AG20443 (cell line): Measurements from ENCODE around the gene TRIM27.
"Not testable (repeated sequence)": the region's sequence is repeated elsewhere in the genome, so short reads cannot be mapped to it uniquely, and the experiment has no call there.

Experiments used
- DNase-seq: peaks from one replicate; pipeline ENCODE4 v3.0.0; 2012; ENCODE audit warnings: low spot score, mixed read lengths

Gene TRIM27

GRCh38 chr6:28923318-28924102 is at the start of gene TRIM27:
TSS of gene TRIM27 (minus strand) at chr6:28923985. CDS start at chr6:28923632, 353 bp downstream.
- peak; percentile 95 for DNase-seq

GRCh38 chr6:28970056-28970455 is 46.3 kb upstream of the TRIM27 start:
- not testable (repeated sequence) for DNase-seq

GRCh38 chr6:28969129-28969528 is 45.3 kb upstream of the TRIM27 start:
- DNase-seq, result no peak

- DNase-seq, result no peak
Observed at GRCh38 chr6:28968476-28968875, 44.7 kb upstream of the TRIM27 start.

GRCh38 chr6:28965706-28966105 is 41.9 kb upstream of the TRIM27 start:
- DNase-seq, result no peak

- DNase-seq, result no peak
Observed at GRCh38 chr6:28960846-28961500, 37.2 kb upstream of the TRIM27 start.

- not testable (repeated sequence) for DNase-seq
Observed at GRCh38 chr6:28958561-28959243, 34.9 kb upstream of the TRIM27 start.

GRCh38 chr6:28957795-28958314 is 34.1 kb upstream of the TRIM27 start:
- not testable (repeated sequence) for DNase-seq

GRCh38 chr6:28956331-28956730 is 32.5 kb upstream of the TRIM27 start:
- DNase-seq, result no peak

- peak; percentile 20 for DNase-seq
Observed at GRCh38 chr6:28953585-28954258, 29.9 kb upstream of the TRIM27 start.

GRCh38 chr6:28953039-28953584 is 29.3 kb upstream of the TRIM27 start:
- DNase-seq, result peak; percentile 61

GRCh38 chr6:28949656-28950195 is 25.9 kb upstream of the TRIM27 start:
- not testable (repeated sequence) for DNase-seq

- DNase-seq, result no peak
Observed at GRCh38 chr6:28948782-28949486, 25.1 kb upstream of the TRIM27 start.

- no peak for DNase-seq
Observed at GRCh38 chr6:28947831-28948270, 24.1 kb upstream of the TRIM27 start.

GRCh38 chr6:28947067-28947765 is 23.4 kb upstream of the TRIM27 start:
- DNase-seq, result no peak

GRCh38 chr6:28945349-28945748 is 21.6 kb upstream of the TRIM27 start:
- DNase-seq, result no peak

GRCh38 chr6:28944412-28944865 is 20.7 kb upstream of the TRIM27 start:
- peak; percentile 45 for DNase-seq

- DNase-seq, result peak; percentile 70
Observed at GRCh38 chr6:28943557-28944411, 20.0 kb upstream of the TRIM27 start.

GRCh38 chr6:28943223-28943556 is 19.4 kb upstream of the TRIM27 start:
- DNase-seq, result no peak
